HepG2 (cell line): ENCODE measurements around the gene UST. TPM values are rescaled to one million over a fixed set of nuclear protein-coding genes. Genes with fewer than 3 reads are reported as not detected.

Experiments
- ATAC-seq: fragments of 200-7000 bp; cut with Tn5 transposase; 3 replicates; pipeline ENCODE4 v1.9.1; 2020; ENCODE audit warnings: mild to moderate bottlenecking, moderate library complexity
- BruUV-seq: library from RNA; stranded (reverse); fragments of 400-500 nt; replicated peaks from 2 replicates; lab custom pipeline; 2021; lab: Mats Ljungman, UMichigan
- CTCF ChIA-PET: fragments of 300-600 bp; formaldehyde crosslinking; extraction: SDS; loops from one replicate; lab custom pipeline; 2021; ENCODE audit warnings: low total read pairs, inconsistent platforms, low intra/inter-chr PET ratio; lab: Yijun Ruan, JAX
- POLR2A ChIA-PET: fragments of 350-600 bp; sonication (Branson Sonifier 250); formaldehyde crosslinking; loops from one replicate; lab custom pipeline; 2020; ENCODE audit warnings: antibody characterized with exemption, inconsistent platforms; lab: Yijun Ruan, JAX
- DNase-seq: peaks from one replicate; pipeline ENCODE4 v3.0.0-alpha.2; 2015; ENCODE audit warnings: low spot score
- FAIRE-seq: peaks from 3 replicates; lab custom pipeline; 2011; peaks lifted over from hg19 to GRCh38; lab: Jason Lieb, UNC
- H2AFZ ChIP-seq: one replicate; pipeline ENCODE4 v1.6.1; 2011; ENCODE audit warnings: low read length, inconsistent platforms
- H3K27ac ChIP-seq: fragments of 300-600 bp; 3 replicates; pipeline ENCODE4 v1.8.0; 2011; ENCODE audit warnings: mixed run types, mild to moderate bottlenecking, mixed read lengths, low read length, inconsistent platforms; ENCODE audit not compliant: insufficient read depth; ENCODE audit errors: extremely low read length
- H3K27me3 ChIP-seq, 2 experiments: fragments of 200-600 bp in 1 of 2; 2 replicates in 1 of 2; 3 replicates in 1 of 2; pipeline versions ENCODE4 v1.6.0 to v1.8.0; 2011; ENCODE audit warnings: low read length in 2 of 2, mild to moderate bottlenecking in 2 of 2, moderate library complexity in 2 of 2, inconsistent platforms in 1 of 2; ENCODE audit not compliant: insufficient read depth in 2 of 2, control insufficient read depth in 1 of 2
- H3K36me3 ChIP-seq, 2 experiments: fragments of 200-600 bp in 1 of 2; replicated peaks in 1 of 2; 2 replicates in 1 of 2; 3 replicates in 1 of 2; pipeline versions ENCODE4 v1.5.1 to v1.8.0; 2011; ENCODE audit warnings: low read length in 2 of 2, inconsistent platforms in 1 of 2; ENCODE audit not compliant: insufficient read depth in 2 of 2, control insufficient read depth in 1 of 2
- H3K4me1 ChIP-seq: 2 replicates; pipeline ENCODE4 v1.5.1; 2012; ENCODE audit warnings: low read length, inconsistent platforms; ENCODE audit not compliant: insufficient read depth
- H3K4me2 ChIP-seq: 2 replicates; pipeline ENCODE4 v1.6.0; 2011; ENCODE audit warnings: low read depth, low read length, inconsistent platforms
- H3K4me3 ChIP-seq, 3 experiments: fragments of 200-600 bp in 1 of 3; sonication (generic), shearing (Covaris generic) in 1 of 3; replicated peaks in 1 of 3; 2 replicates each; pipeline ENCODE4 v1.5.1; 2011 to 2016; ENCODE audit warnings: low read length in 3 of 3, inconsistent platforms in 2 of 3, low read depth in 2 of 3, mild to moderate bottlenecking in 2 of 3, control low read depth in 1 of 3, mixed read lengths in 1 of 3; ENCODE audit not compliant: insufficient read depth in 1 of 3
- H3K79me2 ChIP-seq: one replicate; pipeline ENCODE4 v1.6.1; 2011; ENCODE audit warnings: low read length, inconsistent platforms; ENCODE audit not compliant: insufficient read depth
- H3K9ac ChIP-seq: 2 replicates; pipeline ENCODE4 v1.6.0; 2011; ENCODE audit warnings: mild to moderate bottlenecking, low read depth, low read length, inconsistent platforms; ENCODE audit not compliant: insufficient read depth
- H3K9me3 ChIP-seq: 2 replicates; pipeline ENCODE4 v1.5.1; 2012; ENCODE audit warnings: mild to moderate bottlenecking, low read length
- H4K20me1 ChIP-seq: 2 replicates; pipeline ENCODE4 v1.6.0; 2011; ENCODE audit warnings: inconsistent platforms, mild to moderate bottlenecking, low read length, moderate library complexity; ENCODE audit not compliant: insufficient read depth
- BCLAF1 ChIP-seq: fragments of 450-650 bp; IDR thresholded peaks from 2 replicates; pipeline ENCODE4 v1.6.1; 2017; ENCODE audit warnings: mild to moderate bottlenecking
- CHD2 ChIP-seq: IDR thresholded peaks from 2 replicates; pipeline ENCODE4 v1.6.1; 2011; ENCODE audit warnings: low read depth, low read length, improper control_type of control experiment
- HDAC2 ChIP-seq: sonication (generic); formaldehyde crosslinking; IDR thresholded peaks from 2 replicates; pipeline ENCODE4 v1.4.0; 2020; ENCODE audit warnings: missing genetic modification reagents
- RARA ChIP-seq: IDR thresholded peaks from 2 replicates; pipeline ENCODE4 v1.6.1; 2016; ENCODE audit warnings: missing genetic modification reagents, missing compliant biosample characterization
- SIX4 ChIP-seq: sonication (generic); formaldehyde crosslinking; IDR thresholded peaks from 2 replicates; pipeline ENCODE4 v1.4.0; 2020; ENCODE audit warnings: missing genetic modification reagents
- SMAD1 ChIP-seq: sonication (generic); formaldehyde crosslinking; IDR thresholded peaks from 2 replicates; pipeline ENCODE4 v1.4.0; 2020; ENCODE audit warnings: missing genetic modification reagents, low read depth, mild to moderate bottlenecking, borderline replicate concordance
- TBX2 ChIP-seq: sonication (generic); formaldehyde crosslinking; IDR thresholded peaks from 2 replicates; pipeline ENCODE4 v1.5.0; 2020; ENCODE audit warnings: missing genetic modification reagents, mild to moderate bottlenecking, borderline replicate concordance
- ZGPAT ChIP-seq: IDR thresholded peaks from 2 replicates; pipeline ENCODE4 v1.6.1; 2016; ENCODE audit warnings: mild to moderate bottlenecking
- ZNF678 ChIP-seq: sonication (generic); formaldehyde crosslinking; IDR thresholded peaks from 2 replicates; pipeline ENCODE4 v1.4.0; 2020; ENCODE audit warnings: mild to moderate bottlenecking, missing genetic modification reagents
- ZNF768 ChIP-seq: sonication (generic); formaldehyde crosslinking; IDR thresholded peaks from 2 replicates; pipeline ENCODE4 v1.4.0; 2020; ENCODE audit warnings: missing genetic modification reagents
- WGBS: methylation state at CpG from one replicate; pipeline ENCODE4 v1.1.6; 2017; ENCODE audit warnings: low lambda C conversion rate; 5-methylcytosine and 5-hydroxymethylcytosine counted together
- in situ Hi-C: cut with HindIII; loops from 2 replicates; pipeline ENCODE4 v1.10.0; 2017; ENCODE audit warnings: low pct_unique_long_range_greater_than_20kb; ENCODE audit not compliant: extremely low pct_ligation_motif_present
- intact Hi-C: fragments of 100-400 bp; cut with micrococcal nuclease; formaldehyde crosslinking; loops from one replicate; pipeline ENCODE4 v1.10.0; 2022; ENCODE audit not compliant: unreplicated experiment
- polyA plus RNA-seq, 8 experiments: library from polyadenylated mRNA; depleted of rRNA in 3 of 8; stranded (reverse) in 7 of 8; unstranded in 1 of 8; fragments of >200 nt; fragmentation: Illumina TruSeq in 4 of 8; extraction: Trizol in 4 of 8; gene quantifications; 2 replicates each; pipeline versions ENCODE4 v1.2.1 to v1.2.3, GENCODE V29; 2011 to 2016; ENCODE audit warnings: low read depth in 4 of 8, missing spikeins in 1 of 8, mixed read lengths in 1 of 8; ENCODE audit not compliant: insufficient read depth in 1 of 8
- total RNA-seq, 5 experiments: library from RNA; depleted of rRNA; stranded (reverse); fragments of >200 nt; fragmentation: Illumina TruSeq; extraction: Trizol; gene quantifications; 2 replicates each; pipeline ENCODE4 v1.2.3, GENCODE V29; 2016; ENCODE audit warnings: low read depth in 1 of 5

UST gene
- total and polyA plus RNA-seq, 2 of the 13 experiments (the other 11 are each of a cell fraction or from before 2014, with no cell fraction given) = 0.27 TPM; not detected in 1

GRCh38 chr6:148760258-148760534 is 13.4 kb downstream of the UST start:
- H3K4me2 ChIP-seq = no peak overlapping the region
- H3K9ac ChIP-seq = no peak overlapping the region
- no peaks in the 10 kb centered on the region for H3K79me2 ChIP-seq
- H4K20me1 ChIP-seq = no peaks in the 10 kb centered on the region
- H3K27ac ChIP-seq = no peak overlapping the region
- ATAC-seq = no peak
- ChIA-PET CTCF (no interaction called here), POLR2A (no interaction called here)
- no peak for FAIRE-seq
- WGBS = 50% methylated on average over 1 of the region's 1 CpG
- no TSS peak for BruUV-seq
- no peak overlapping the region for H3K4me3 ChIP-seq
- H3K4me1 ChIP-seq = no peaks in the 10 kb centered on the region
- H3K36me3 ChIP-seq = no peaks in the 10 kb centered on the region
- in situ Hi-C loops = no loop called here
- H2AFZ ChIP-seq = no peak overlapping the region
- no peak for DNase-seq
- peaks cover 0 to 17% of the 10 kb centered on the region in 2 experiments; a peak in 3 of 5 replicates for H3K27me3 ChIP-seq
- TF ChIP-seq ZNF678 (CRISPR knock-in tag) = no peak
- TF ChIP-seq ZGPAT (CRISPR knock-in tag) = no peak
- TF ChIP-seq CHD2 = no peak
- no peak for TF ChIP-seq SIX4 (CRISPR knock-in tag)
- TF ChIP-seq SMAD1 (CRISPR knock-in tag) = no peak
- TF ChIP-seq HDAC2 (CRISPR knock-in tag) = no peak
- no peak for TF ChIP-seq RARA
- TF ChIP-seq TBX2 (CRISPR knock-in tag) = no peak
- TF ChIP-seq BCLAF1 = no peak
- no peak for TF ChIP-seq ZNF768 (CRISPR knock-in tag)
- no peaks in the 10 kb centered on the region for H3K9me3 ChIP-seq
- intact Hi-C loops = no loop called here
